NT2/D1 (cell line): ENCODE measurements around the gene LPAR5.

Source experiments
- SUZ12 ChIP-seq: IDR thresholded peaks from 2 replicates; pipeline ENCODE4 v1.6.1; 2011; ENCODE audit not compliant: insufficient read length, insufficient read depth; ENCODE audit errors: extremely low read depth
- YY1 ChIP-seq: IDR thresholded peaks from 2 replicates; pipeline ENCODE4 v1.6.1; 2011; ENCODE audit not compliant: insufficient read length, insufficient read depth
- ZNF274 ChIP-seq: IDR thresholded peaks from 2 replicates; pipeline ENCODE4 v1.6.1; 2011; ENCODE audit warnings: mild to moderate bottlenecking, low read depth, low read length

DNA sequence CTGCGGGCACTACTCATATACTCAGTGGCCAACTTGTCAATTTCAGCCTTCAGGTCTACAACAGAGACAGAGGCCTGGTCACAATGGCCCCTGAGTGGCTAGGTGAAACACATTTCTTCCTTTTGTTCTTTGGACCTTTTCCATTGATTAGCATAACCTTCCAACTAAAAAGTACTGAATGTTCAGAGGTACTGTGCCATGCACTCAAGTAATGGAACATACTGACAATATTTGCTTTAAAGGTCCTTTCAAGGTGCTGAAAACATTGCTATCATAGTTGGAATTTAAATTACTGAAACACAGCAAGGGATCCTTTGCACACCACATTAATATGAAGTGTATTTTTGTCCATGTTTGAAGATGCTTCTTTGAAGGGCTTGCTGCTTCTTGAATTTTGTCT lies 17.6 kb upstream of the LPAR5 start:
- TF ChIP-seq ZNF274 (no peak), YY1 (no peak), SUZ12 (no peak)
